DMS79 (cell line): ENCODE data around the gene MRGPRX3.
"Not testable (repeated sequence)": the region's sequence is repeated elsewhere in the genome, so short reads cannot be mapped to it uniquely, and the experiment has no call there.

Source experiments
- DNase-seq: peaks from one replicate; lab custom pipeline; 2025; lab: John Stamatoyannopoulos, UW

MRGPRX3 gene

DNA sequence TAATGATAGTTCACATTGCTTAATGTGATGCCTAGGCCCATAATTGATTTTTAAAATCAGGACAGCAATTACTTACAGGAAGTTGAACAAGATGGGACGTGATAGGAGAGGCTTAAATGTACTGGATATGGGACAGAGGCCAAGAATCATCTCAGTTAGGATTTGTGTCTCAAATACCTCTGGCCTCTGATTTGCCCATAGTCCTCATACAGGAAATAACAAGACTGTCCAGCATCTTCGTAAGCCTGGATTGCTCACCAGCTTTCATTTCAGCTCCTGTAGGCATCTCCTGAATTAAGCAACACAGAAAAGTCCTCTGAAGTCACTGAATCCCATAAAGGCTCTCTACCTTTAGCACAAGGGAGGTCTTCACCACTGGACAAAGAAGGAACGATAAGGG, at the start of gene MRGPRX3:
TSS of gene MRGPRX3 (plus strand) at position 231 of the 400 bp plus-strand sequence. CDS start 4,632 bp downstream, outside the sequence.
- no peak for DNase-seq

DNA sequence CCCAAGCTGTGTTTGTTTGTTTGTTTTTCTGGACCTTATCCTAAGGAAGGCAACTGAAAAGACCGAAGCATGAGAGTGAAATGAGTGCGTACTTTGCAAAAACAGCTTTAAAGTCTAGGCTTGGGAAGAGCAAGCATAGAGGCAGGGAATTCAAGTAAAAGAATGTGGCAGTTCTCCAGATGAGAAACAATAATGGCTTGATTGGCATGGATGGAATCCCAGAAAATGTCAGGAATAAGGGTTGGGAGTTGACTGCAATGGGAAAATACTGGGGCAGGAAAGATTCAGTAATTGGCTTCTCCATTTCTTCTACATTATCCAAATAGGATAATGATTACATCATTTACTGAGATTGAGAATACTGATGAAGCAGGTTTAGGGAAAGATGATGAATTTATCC, 44.0 kb upstream of the MRGPRX3 start:
- DNase-seq, result no peak

DNA sequence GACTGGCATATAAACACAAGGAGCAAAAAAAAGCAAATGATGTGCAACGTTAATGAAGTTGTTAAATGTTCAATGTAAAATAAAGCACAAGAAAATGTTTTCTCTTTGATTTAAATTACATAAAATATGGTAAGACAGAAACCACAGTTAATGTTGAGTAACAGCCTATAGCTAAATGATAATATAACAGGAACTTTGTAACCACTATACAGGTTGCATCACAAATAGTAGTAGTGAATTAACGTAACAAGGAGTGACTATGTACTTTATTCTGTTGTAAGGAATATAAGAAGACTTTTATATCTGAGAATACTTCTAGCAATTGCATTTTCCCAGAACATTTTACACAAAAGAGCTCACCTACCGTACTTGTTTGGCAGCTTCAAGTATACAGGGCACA, 43.4 kb upstream of the MRGPRX3 start:
- DNase-seq, result no peak

DNA sequence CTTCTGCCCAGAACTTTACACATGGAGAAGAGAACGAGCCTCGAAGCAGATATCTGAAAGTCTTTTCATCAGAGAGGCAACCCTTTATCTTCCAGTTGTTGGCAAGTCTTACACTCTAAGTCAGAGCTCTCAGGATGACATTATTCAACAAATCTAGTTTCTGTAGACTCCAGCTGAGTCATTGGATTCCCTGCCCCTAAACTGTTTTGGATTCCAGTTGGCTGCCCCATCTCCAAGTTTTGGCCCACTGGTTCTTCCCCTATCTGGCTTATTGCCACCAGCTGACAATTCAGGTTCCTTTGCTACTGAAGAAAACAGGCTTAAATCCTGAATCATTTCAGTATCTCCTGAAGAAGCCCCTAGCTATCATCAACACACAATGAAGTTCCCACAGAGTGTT, 40.6 kb upstream of the MRGPRX3 start:
- DNase-seq, result no peak

DNA sequence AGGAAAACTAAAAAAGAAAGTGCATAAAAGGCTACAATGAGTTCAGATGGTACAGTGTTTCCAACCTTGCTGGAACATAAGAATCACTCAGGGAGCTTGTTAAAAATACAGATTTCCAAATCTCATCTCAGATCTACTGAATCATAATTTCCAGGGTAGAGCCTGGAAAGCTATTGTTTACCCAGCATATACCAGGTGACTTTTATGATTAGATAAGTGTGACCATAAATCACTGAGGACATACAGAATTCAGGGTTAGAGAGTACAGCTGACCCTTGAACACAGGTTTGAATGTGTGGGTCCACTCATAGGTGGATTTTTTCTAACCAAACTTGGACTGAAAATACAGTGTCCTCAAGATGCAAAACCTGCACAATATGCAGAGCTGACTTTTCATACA, 38.4 kb upstream of the MRGPRX3 start:
- DNase-seq, result no peak

DNA sequence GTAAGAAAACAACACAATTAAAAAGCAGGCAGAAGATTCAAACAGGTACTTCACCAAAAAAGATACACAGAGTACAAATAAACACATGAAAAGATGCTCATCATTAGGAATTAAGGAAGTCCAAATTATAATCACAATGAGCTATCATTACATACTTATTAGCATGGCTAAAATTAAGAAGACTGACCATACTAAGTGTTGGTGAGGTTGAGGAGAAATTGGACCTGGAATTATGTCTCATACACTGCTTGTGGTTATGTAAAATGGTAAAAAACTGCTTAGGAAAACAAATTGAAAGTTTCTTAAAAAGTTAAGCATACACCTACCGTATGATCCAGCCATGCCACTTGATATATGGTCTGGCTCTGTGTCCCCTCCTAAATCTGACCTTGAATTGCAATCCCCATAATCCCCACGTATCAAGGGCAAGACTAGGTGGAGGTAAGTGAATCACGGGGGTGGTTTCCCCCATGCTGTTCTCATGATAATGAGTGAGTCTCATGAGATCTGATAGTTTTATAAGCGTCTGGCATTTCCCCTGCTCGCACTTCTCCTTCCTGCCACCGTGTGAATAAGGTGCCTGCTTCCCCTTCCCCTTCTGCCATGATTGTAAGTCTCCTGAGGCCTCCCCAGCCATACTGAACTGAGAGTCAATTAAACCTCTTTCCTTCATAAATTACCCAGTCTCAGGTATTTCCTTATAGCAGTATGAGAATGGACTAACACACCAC, 31.3 kb upstream of the MRGPRX3 start:
- no peak for DNase-seq

DNA sequence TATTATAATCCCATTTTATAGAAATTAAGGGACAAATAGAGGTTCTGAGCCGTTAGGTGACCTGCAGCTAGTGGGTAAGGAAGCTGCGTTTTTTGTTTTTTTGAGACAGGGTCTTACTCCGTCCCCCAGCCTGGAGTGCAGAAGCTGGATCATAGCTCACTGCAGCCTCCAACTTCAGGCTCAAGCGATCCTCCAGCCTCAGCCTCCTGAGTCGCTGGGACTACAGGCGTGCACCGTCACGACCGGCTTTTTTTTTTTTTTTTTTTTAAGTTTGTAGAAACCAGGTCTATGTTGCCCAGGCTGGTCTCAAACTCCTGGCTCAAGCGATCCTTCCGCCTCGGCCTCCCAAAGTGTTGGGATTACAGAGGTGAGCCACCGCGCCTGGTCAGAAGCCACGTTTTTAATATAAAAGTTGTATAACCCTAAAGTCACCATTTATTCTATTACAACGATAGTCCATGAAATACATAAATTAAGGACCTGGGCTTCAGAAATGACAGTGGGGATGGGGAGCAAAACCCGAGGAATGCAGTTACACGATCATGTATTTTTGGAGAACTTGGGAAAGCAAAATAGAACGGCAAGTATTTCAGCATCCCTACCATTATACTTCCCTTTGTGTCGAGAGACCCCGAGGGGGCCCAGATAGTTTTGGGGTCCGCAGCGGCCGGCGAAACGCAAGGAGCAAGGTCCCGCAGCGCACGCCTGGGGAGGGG, 27.1 kb upstream of the MRGPRX3 start:
- DNase-seq, result no peak

DNA sequence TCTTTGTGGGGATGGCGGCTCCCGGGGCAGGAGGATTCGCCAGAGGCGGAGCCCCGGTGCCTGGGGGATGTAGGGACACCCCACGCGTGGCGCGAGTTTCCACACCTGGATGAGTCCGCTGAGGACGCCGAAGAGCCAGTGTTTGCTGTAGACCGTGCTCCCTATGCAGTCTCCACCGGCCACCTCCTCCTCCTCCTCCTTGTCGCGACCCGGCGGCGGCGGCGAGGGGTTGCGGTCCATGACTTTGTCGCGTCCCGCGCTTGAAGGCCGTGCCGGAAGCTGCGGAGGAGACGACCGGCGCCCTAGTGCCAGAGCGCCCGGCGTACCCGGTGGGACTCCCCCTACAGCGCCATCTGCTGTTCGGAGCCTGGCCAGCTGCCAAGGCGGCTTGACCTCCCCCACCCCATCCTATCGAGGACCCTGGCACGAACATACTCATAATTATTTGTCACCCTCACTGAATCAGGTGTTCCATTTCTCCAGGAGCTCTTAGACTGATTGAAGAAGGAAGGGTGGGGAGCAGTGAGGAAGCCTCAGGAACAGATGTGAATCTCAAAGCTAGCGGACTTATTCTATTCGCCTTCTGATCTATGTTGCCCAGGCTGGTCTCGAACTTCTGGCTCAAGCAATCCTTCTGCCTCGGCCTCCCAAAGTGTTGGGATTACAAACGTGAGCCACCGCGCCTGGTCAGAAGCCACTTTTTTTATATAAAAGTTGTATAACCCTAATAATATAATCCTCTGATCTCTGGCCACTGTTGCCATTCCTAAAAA, 26.4 kb upstream of the MRGPRX3 start, which contains the start of gene SAAL1:
TSS of gene SAAL1 (minus strand) at position 281 of the 773 bp plus-strand sequence. CDS start at position 240, 41 bp downstream.
- peak; percentile 71 for DNase-seq

DNA sequence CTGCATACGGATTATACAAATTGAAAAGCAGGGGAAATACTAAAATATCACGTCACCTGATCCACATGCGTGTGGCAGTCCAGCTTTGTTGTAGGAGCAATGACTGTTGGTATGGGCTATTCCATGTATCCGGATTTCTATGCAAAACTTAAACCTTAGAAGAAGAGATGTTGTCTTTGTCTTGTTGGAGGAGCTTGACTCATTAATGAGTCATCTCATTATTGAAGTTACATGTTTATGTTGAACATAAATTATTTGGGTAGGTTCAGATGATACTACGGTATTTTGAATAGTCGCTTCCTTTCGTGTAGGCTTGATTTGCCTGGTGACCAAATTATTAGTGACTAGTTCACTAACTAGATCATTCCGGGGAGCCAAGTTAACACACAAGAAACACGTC, 25.7 kb upstream of the MRGPRX3 start:
- DNase-seq, result no peak

DNA sequence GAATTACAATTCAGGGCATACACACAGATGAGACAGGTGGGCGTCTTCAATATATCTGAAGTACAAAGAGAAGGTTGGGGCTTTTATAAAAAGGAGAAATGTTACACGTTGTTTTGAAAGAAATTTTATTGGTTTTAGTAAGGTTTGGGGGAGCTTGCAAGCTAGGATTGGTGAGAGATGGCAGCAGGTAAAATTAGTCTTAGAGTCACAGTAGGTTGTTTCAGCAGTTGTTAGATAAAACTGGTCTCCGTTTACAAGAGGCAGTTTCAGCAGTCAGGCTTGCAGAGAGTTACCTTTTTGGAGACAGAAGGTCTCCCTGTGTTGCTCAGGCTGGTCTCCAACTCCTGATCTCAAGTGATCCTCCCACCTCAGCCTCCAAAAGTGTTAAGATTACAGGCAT, 24.1 kb upstream of the MRGPRX3 start:
- DNase-seq, result no peak

DNA sequence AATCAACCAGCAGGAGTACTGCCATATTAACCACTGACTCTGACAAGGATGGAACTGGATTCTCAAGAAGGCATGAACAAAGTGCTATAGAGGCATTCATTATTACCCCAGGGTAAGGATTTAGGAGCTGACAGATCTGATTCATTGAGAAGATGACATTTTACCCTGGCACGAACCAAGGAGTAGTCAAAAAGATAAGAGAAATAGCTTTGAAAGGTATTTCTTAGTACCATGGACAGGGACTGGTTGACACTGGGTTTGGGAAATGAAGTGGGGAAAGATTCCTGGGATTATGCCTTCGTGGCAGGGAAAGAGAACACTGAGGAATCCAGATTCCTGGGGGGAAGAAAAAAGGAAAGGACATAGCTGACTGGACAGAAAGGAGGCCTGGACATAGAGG, 21.4 kb upstream of the MRGPRX3 start:
- DNase-seq, result no peak

DNA sequence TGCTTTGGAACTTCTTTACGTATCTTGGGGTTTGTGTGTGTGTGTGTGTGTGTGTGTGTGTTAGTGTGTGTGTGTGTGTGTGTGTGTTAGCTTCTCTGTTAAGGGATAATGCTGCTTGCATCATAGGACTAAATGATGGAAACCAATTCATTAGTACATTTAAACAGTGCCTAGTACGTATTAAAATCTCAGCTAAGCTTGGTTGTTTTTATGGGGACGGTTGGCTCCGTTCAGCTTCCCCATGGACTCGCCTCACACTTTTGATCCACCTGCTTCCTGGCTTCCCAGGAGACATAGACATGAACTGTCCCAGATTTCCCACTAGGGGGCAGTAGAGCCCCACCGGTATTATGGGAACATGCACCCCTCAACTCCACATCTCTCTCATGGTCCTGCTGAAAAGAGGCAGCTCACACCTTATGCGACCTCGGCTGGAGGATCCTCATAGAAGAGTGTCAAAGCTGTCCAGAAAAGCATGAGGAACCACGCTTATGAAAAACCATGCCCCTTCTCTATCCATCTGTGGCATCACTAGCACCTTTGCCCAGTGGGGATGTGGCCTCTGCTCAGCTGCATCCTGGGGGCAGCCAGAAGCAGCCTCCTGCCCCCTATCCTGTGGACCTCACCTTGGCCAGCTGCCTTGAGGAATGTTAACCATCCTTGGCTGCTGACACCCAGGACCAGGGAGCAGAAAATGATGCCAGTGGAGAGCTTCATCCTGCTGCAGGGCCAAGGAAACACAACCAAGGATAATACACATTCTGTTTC, 16.8 kb upstream of the MRGPRX3 start:
- DNase-seq, result peak; percentile 31

DNA sequence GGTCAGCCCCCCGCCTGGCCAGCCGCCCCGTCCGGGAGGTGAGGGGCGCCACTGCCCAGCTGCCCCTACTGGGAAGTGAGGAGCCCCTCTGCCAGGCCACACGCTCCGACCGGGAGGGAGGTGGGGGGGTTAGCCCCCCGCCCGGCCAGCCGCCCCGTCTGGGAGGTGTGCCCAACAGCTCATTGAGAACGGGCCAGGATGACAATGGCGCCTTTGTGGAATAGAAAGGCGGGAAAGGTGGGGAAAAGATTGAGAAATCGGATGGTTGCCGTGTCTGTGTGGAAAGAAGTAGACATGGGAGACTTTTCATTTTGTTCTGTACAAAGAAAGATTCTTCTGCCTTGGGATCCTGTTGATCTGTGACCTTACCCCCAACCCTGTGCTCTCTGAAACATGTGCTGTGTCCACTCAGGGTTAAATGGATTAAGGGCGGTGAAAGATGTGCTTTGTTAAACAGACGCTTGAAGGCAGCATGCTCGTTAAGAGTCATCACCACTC, 11.0 kb upstream of the MRGPRX3 start:
- not testable (repeated sequence) for DNase-seq

DNA sequence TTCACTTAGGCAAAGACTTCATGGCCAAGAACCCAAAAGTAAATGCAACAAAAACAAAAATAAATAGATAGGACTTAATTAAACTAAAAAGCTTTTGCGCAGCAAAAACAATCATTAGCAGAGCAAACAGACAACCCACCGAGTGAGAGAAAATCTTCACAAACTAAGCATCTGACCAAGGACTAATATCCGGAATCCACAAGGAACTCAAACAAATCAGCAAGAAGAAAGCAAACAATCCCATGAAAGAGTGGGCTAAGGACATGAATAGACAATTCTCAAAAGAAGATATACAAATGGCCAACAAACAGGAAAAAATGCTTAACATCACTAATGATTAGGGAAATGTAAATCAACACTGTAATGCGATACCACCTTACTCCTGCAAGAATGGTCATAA, 1.3 kb upstream of the MRGPRX3 start:
- not testable (repeated sequence) for DNase-seq

DNA sequence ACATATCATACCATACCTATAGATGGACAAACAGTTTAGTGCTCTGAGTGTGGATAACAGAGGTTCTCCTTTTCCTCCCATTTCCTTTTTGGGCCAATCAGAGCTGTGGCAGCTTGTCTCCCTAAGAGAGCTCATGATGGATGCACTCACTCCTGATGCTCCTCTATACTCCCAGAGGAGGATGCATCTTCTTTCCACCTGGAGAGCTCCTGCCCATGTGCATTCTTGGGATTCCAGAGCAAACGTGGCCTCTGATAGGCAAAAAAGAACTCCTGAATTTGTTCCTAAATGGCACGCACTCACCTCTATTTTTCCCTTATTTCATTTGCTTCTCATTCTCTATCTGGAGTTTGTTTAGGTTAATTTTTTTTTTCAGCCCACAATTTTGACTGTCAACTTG, 2.9 kb downstream of the MRGPRX3 start:
- no peak for DNase-seq

DNA sequence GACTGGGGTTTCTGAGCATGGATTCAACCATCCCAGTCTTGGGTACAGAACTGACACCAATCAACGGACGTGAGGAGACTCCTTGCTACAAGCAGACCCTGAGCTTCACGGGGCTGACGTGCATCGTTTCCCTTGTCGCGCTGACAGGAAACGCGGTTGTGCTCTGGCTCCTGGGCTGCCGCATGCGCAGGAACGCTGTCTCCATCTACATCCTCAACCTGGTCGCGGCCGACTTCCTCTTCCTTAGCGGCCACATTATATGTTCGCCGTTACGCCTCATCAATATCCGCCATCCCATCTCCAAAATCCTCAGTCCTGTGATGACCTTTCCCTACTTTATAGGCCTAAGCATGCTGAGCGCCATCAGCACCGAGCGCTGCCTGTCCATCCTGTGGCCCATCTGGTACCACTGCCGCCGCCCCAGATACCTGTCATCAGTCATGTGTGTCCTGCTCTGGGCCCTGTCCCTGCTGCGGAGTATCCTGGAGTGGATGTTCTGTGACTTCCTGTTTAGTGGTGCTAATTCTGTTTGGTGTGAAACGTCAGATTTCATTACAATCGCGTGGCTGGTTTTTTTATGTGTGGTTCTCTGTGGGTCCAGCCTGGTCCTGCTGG, 4.9 kb downstream of the MRGPRX3 start:
- DNase-seq, result no peak

DNA sequence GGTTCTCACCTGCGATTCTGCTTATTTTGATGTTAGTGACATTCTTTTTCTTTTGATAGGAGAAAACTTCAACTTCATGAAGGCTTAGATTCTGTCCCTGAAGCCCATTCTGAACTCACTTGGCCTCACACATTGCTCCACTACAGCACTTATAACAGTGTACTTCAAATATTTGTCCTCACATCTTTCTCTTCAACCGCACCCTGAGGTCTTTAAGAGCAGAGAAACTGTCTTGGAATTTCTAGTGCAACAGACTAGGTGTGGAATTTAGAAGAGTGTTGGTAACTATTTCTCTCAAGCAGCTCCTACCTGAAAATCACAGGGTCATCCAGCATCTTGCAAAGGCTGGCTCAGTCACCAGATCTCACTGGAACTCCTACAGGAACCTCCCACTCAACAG, 7.8 kb downstream of the MRGPRX3 start:
- DNase-seq, result no peak

DNA sequence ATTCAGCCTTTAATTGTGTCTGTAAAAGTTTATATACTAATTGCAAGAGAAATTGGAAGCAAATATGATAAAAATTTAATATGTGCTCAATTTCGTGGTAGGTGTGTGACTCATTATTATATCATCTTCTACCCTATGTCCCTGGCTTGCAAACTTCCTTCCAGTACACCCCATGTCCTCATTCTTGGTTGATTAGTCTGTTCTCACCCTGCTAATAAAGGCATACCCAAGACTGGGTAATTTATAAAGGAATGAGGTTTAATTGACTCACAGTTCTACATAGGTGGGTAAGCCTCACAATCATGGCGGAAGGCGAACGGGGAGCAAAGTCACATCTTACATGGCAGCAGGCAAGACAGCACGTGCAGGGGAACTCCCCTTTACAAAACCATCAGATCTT, 11.9 kb downstream of the MRGPRX3 start:
- DNase-seq, result no peak

DNA sequence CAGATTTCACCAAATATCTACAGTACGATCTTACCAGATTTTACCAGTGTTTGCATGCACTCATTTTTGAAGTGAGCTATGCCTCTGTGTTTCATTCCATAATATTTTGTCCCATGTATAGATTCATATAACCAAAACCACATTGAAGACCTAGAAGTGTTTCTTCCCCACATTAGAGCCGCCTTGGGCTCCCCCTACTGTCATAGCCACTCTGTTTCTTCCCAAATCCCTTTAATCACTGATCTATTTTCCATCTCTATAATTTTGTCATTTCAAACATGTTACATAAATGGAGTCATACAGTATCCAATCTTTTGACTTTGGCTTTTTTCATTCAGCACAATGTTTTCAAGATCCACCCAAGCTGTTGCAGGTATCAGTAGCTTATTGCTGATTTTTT, 12.7 kb downstream of the MRGPRX3 start:
- no peak for DNase-seq

DNA sequence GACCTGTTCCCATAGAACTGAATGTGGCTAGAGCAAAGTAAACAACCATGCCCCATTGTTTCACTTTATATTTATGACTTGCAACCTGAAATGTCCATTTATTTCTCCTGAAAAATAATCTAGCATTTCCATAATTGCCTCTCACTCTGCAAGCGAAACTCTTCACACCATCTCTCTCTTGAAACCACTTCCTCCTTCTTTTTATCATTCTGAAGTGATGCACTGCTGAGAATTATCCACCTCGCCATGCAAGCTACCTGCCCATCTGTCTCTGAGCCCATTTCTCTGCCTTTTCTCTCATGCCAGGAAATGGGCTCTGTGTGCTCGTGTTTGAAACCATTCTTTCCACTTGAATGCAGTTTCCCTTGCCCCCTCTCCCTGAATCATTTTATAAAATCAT, 13.5 kb downstream of the MRGPRX3 start:
- no peak for DNase-seq

DNA sequence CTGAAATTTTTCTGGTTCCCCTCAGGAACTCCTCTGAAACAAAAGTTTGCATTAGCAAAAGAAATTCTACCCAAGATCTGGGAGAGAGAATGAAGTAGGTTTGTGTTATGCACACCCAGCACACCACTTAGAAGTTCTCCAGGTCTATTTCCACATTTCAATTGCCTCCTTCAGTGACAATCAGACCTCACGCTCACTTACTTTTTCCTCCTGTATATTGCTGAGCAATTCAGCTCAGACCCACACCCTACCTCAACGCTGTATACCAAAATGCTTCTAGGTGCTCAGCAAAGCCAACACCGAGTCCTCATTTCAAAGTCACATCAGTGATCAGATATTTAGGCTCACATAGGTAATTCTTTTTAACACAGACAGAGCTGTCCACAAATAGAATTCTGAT, 19.2 kb downstream of the MRGPRX3 start:
- DNase-seq, result no peak
